Measurements from ENCODE around the gene INSYN2A. TPM values are rescaled to one million over a fixed set of nuclear protein-coding genes. Genes with fewer than 3 reads are reported as not detected.

Gene INSYN2A
- total RNA-seq, 1 donor from 2014 or later: 0.13 TPM

DNA sequence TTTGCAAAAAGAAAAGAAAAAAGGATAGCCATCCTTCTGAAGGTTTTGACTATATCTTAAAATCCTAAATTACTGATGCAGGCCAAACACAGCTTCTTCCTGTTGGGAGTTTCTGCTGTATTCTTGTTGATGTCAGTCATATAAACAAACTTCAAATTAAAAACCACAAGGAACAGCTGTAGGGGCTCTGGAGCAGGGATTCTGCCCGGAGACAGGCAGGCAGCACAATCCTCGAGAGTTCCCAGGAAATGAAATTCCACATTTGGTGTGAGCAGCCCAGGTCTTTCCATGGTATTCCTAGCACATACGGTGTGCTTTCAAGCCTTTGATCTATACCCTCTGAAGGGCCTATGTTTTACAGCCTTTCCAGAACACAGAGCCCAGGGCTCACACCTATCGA, 43.2 kb downstream of the INSYN2A start:
- Mint-ChIP-seq H3K4me1 (peaks cover 5% of the 10 kb centered on the region), H3K4me3 (no peak overlapping the region), H3K27me3 (ENCODE audit: low read depth) (no peaks in the 10 kb centered on the region), H3K27ac (no peak overlapping the region), H3K36me3 (no peaks in the 10 kb centered on the region), H3K9me3 (no peaks in the 10 kb centered on the region)
- TF ChIP-seq, protein P1, sequence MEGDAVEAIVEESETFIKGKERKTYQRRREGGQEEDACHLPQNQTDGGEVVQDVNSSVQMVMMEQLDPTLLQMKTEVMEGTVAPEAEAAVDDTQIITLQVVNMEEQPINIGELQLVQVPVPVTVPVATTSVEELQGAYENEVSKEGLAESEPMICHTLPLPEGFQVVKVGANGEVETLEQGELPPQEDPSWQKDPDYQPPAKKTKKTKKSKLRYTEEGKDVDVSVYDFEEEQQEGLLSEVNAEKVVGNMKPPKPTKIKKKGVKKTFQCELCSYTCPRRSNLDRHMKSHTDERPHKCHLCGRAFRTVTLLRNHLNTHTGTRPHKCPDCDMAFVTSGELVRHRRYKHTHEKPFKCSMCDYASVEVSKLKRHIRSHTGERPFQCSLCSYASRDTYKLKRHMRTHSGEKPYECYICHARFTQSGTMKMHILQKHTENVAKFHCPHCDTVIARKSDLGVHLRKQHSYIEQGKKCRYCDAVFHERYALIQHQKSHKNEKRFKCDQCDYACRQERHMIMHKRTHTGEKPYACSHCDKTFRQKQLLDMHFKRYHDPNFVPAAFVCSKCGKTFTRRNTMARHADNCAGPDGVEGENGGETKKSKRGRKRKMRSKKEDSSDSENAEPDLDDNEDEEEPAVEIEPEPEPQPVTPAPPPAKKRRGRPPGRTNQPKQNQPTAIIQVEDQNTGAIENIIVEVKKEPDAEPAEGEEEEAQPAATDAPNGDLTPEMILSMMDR (IDR thresholded peaks at IDR 0.05; ENCODE audit: unreplicated experiment): no peak
- no peak for DNase-seq (ENCODE audit: low spot score in 2 of 2, unreplicated experiment in 2 of 2)

DNA sequence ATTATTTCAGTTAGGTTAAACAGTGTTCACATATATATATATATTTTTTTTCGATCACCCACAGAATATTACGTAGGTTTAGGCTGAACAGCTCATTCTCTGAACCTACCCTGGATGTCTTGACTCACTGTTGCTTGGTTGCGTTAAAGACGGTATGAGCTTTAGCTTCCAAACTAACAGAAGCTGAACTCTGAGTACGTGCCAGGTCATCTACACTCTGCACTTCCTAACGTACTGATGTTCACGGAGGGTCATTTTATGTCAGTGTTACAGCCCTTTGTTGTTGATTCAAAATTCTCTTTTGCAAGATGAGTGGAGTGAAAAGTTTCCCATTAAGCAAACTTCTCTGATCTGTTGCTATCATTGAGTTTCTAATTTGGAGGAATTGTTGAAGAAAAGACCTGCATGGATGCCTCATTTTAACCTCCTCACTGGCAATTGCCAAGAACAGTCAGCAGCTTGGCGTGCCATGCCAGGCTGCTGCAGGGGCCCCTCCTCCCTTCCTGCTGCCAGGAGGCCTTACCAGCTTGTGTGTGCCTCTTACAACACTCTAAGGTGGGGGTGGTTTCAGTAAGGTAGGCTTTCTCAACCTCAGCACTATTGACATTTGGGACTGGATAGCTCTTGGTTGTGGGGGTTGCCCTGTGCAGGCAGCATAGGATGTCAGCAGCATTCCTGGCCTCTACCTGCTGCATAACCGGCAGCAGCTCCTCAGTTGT, 44.3 kb downstream of the INSYN2A start:
- H3K9me3 Mint-ChIP-seq: no peaks in the 10 kb centered on the region
- no peak for DNase-seq (ENCODE audit: low spot score in 2 of 2, unreplicated experiment in 2 of 2)
- H3K27me3 Mint-ChIP-seq (ENCODE audit: low read depth): no peaks in the 10 kb centered on the region
- H3K36me3 Mint-ChIP-seq: no peaks in the 10 kb centered on the region
- no peak overlapping the region for H3K27ac Mint-ChIP-seq
- TF ChIP-seq, protein P1 (IDR thresholded peaks at IDR 0.05; ENCODE audit: unreplicated experiment): no peak
- H3K4me3 Mint-ChIP-seq: no peak overlapping the region
- H3K4me1 Mint-ChIP-seq: peaks cover 5% of the 10 kb centered on the region

DNA sequence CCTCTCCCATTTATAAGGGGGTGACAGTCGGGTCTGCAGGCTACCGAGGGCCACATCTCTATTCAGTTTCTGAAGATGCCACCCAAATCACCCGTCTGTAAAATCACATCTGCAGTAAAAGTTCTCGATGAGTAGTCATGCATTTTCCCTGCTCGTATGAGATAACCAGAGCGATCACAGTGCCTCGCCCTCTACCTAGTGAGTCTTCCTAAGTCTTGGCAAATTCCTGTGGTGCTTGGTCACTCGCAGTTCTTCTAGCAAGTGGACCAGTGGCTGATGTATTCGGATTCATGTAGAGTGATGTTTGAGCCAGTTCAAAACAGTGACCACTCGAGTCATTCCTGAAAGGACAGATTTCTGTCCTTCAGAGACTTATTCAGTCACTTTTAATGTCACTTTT, 44.9 kb downstream of the INSYN2A start:
- DNase-seq (ENCODE audit: low spot score in 2 of 2, unreplicated experiment in 2 of 2): no peak
- Mint-ChIP-seq H3K27ac (no peak overlapping the region), H3K4me3 (no peak overlapping the region), H3K4me1 (peaks cover 5% of the 10 kb centered on the region), H3K36me3 (no peaks in the 10 kb centered on the region), H3K27me3 (ENCODE audit: low read depth) (no peaks in the 10 kb centered on the region), H3K9me3 (no peaks in the 10 kb centered on the region)
- TF ChIP-seq, protein P1 (IDR thresholded peaks at IDR 0.05; ENCODE audit: unreplicated experiment): no peak

DNA sequence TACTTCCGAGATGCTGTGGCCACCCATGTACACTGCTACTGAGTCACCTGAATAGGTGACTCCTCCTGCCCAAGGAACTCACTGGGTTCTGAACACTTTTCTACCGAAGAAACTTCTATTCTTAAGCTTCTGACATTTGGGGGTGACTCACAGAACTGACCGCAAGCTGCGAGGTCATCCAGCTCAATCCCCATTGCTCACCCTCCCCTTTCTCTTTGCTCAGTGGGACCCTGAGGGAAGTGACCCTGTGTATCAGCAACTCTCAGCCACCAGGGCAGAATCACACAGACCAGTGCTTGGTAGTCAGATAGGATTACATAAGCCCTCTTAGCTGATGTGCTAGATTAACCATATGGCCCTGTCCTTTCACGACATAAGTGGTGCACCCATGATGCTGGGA, 46.3 kb downstream of the INSYN2A start:
- Mint-ChIP-seq H3K27ac (no peak overlapping the region), H3K36me3 (no peaks in the 10 kb centered on the region), H3K4me1 (peaks cover 5% of the 10 kb centered on the region), H3K4me3 (no peak overlapping the region), H3K27me3 (ENCODE audit: low read depth) (no peaks in the 10 kb centered on the region), H3K9me3 (no peaks in the 10 kb centered on the region)
- TF ChIP-seq, protein P1 (IDR thresholded peaks at IDR 0.05; ENCODE audit: unreplicated experiment): no peak
- DNase-seq (ENCODE audit: low spot score in 2 of 2, unreplicated experiment in 2 of 2): no peak

DNA sequence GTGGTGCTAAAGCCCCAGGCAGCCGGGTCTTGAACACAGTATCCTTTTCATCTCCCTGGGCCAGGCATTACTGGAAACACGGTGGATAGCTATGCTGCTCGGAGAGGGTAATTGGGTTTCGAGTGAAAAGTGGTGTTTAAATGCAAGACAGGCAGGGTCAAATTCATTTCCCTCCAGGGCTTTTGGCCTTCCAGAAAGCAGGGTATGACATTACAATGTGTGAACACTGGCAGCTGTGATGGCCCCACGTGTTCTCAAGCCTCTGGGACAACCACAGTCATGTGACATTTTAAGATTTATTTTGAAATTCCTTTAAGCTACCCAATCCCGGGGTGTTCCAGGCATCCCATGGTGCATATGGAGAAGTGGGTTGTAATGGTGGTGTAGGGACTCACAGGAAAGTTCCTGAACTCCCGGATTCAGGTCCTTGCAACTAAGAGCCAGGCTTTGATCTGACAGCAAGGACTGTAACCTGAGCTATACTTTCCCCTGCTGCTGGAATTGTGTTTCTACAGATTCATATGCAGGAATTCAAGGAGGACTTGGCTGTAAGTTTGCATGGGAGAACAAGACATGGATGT, 46.8 kb downstream of the INSYN2A start:
- Mint-ChIP-seq H3K27ac (no peak overlapping the region), H3K27me3 (ENCODE audit: low read depth) (no peaks in the 10 kb centered on the region), H3K9me3 (no peaks in the 10 kb centered on the region), H3K4me3 (no peak overlapping the region), H3K4me1 (peaks cover 5% of the 10 kb centered on the region), H3K36me3 (no peaks in the 10 kb centered on the region)
- TF ChIP-seq, protein P1 (IDR thresholded peaks at IDR 0.05; ENCODE audit: unreplicated experiment): no peak
- DNase-seq (ENCODE audit: low spot score in 2 of 2, unreplicated experiment in 2 of 2): no peak

Data from mesothelial cell of epicardium (in vitro differentiated cells).